ENCODE measurements around the gene AMY1B.
"Not testable (repeated sequence)": the region's sequence is repeated elsewhere in the genome, so short reads cannot be mapped to it uniquely, and the experiment has no call there.

AMY1B gene

GRCh38 chr1:103696110-103696509, at the start of gene AMY1B:
Gene AMY1B, minus strand, starts transcription at chr1:103696210. Its CDS starts 571 bp downstream, at chr1:103695639.
- not testable (repeated sequence) for DNase-seq

GRCh38 chr1:103745040-103745439, 49.0 kb upstream of the AMY1B start:
- DNase-seq: not testable (repeated sequence)

- DNase-seq: not testable (repeated sequence)
Measured at GRCh38 chr1:103744449-103744848, 48.4 kb upstream of the AMY1B start.

GRCh38 chr1:103738031-103738430, 42.0 kb upstream of the AMY1B start:
- not testable (repeated sequence) for DNase-seq

DNA sequence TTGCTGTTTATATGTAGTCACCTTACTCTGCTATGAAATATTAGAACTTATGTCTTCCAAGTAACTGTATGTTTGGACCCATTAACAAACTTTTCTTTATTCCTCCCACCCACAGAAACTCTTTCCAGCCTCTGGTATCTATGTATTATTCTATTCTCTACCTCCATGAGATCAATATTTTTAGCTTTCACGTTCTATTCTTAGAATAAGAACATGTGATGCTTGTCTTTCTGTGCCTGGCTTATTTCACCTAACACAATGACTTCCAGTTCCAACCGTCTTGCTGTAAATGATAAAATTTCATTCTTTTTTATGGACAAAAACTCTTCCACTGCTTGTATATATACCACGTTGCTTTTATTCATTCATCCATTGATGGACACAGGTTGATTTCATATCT, 39.3 kb upstream of the AMY1B start:
- DNase-seq: not testable (repeated sequence)

DNA sequence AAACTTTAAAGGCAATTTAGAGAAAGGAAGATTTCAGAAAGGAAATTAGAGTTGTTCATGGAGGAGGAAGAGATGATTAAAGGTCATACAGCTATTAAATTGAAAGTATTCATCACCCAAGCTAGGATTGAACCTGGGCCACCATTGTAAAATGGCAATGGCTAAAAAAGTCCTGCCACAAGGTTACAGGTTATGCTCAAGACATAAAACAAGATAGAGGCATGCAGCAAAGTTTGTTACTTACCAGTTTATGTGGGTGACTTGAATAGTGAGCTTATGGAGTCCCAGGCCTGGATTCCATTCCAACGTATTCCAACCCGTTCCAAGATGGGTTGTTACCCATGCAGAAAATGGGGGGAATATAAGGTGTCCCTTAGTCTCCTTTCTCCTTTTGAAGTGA, 25.5 kb upstream of the AMY1B start:
- not testable (repeated sequence) for DNase-seq

DNA sequence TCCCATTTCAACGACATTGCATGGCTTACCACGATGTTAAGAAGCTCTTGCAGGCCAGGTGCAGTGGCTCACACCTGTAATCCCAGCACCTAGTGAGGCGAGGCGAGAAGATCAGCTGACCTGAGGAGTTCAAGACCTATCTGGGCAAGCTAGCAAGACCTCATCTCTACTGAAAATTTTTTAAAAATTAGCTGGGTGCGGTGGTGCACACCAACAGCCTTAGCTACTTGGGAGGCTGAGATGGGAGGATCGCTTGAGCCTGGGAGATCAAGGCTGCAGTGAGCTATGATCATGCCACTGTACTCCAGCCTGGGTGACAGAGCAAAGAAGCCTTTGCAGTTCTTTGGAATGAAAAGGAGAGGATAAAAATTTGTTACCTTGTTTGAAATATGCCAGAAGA, 21.4 kb upstream of the AMY1B start:
- not testable (repeated sequence) for DNase-seq

- DNase-seq: not testable (repeated sequence)
Measured at GRCh38 chr1:103710381-103710780, 14.4 kb upstream of the AMY1B start.

GRCh38 chr1:103707670-103708069, 11.7 kb upstream of the AMY1B start:
- DNase-seq: not testable (repeated sequence)

GRCh38 chr1:103701256-103701655, 5.2 kb upstream of the AMY1B start:
- DNase-seq: not testable (repeated sequence)

GRCh38 chr1:103700669-103701068, 4.7 kb upstream of the AMY1B start:
- DNase-seq: not testable (repeated sequence)

- not testable (repeated sequence) for DNase-seq
Measured at GRCh38 chr1:103697430-103697829, 1.4 kb upstream of the AMY1B start.

GRCh38 chr1:103676335-103676734, 19.7 kb downstream of the AMY1B start:
- not testable (repeated sequence) for DNase-seq

GRCh38 chr1:103655460-103655859, 40.5 kb downstream of the AMY1B start, which contains the start of gene AMY1A:
Gene AMY1A, plus strand, starts transcription at chr1:103655760. Its CDS starts 571 bp downstream, at chr1:103656331.
- DNase-seq: not testable (repeated sequence)

GRCh38 chr1:103654133-103654532, 41.9 kb downstream of the AMY1B start:
- not testable (repeated sequence) for DNase-seq

DNA sequence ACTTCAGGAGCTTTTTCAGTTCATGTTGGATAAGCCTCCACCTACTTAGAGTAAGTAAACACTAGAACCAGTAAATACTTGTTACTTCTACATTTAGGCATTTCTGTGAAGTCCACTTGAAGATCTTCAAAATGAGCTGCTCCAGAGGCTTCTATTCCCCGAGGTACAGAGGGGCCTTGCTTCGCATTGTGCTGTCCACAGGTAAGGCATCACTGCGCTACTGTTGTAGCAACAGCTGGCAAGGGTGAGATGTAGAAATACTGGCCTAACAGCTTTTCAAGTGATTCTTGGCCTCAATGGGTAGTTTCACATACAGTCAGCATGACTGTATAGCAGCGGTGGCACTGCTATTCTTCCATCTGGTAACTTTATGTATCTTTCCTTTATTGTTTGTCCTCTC, 45.1 kb downstream of the AMY1B start:
- DNase-seq: not testable (repeated sequence)

- not testable (repeated sequence) for DNase-seq
Measured at GRCh38 chr1:103650305-103650704, 45.7 kb downstream of the AMY1B start.

DNA sequence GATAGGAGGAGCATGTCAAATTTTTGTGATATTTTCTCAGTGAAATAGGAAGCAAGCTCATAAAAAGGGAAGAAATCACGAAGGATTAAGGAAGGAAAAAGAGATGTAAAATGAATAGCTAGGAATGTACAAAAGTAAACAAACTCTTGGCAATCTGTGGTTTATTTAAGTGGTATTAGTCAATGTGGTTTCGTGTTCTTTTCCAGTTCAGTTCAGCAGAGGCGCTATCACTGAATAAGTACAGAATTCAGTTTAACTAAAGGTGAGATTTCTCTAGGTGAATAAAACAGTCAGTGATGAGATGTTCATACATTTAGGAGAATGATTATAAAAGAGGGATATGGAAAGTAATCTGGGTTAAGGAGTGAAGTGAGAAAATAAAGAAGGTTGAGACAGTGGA, 52.1 kb downstream of the AMY1B start:
- not testable (repeated sequence) for DNase-seq

DNA sequence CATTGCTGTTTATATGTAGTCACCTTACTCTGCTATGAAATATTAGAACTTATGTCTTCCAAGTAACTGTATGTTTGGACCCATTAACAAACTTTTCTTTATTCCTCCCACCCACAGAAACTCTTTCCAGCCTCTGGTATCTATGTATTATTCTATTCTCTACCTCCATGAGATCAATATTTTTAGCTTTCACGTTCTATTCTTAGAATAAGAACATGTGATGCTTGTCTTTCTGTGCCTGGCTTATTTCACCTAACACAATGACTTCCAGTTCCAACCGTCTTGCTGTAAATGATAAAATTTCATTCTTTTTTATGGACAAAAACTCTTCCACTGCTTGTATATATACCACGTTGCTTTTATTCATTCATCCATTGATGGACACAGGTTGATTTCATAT, 54.8 kb downstream of the AMY1B start:
- DNase-seq: not testable (repeated sequence)
